H7 (cell line): ENCODE results near the gene DTD1. TPM values are rescaled to one million over a fixed set of nuclear protein-coding genes. Genes with fewer than 3 reads are reported as not detected.

Experiments
- DNase-seq: peaks from one replicate; pipeline ENCODE4 v3.0.0; 2012
- H3K27me3 ChIP-seq: 2 replicates; pipeline ENCODE4 v1.6.0; 2011; ENCODE audit warnings: mild to moderate bottlenecking, low read length; ENCODE audit not compliant: control insufficient read depth, insufficient read depth
- H3K36me3 ChIP-seq: replicated peaks from 2 replicates; pipeline ENCODE4 v1.5.1; 2011; ENCODE audit warnings: low read length; ENCODE audit not compliant: control insufficient read depth, insufficient read depth
- H3K4me3 ChIP-seq: 2 replicates; pipeline ENCODE4 v1.5.1; 2011; ENCODE audit warnings: low read depth, mild to moderate bottlenecking, control low read depth, low read length, moderate library complexity; ENCODE audit not compliant: insufficient read depth
- total RNA-seq: library from RNA; depleted of rRNA; stranded (reverse); fragments of >200 nt; shearing (Covaris generic); gene quantifications from 2 replicates; pipeline ENCODE4 v1.2.3, GENCODE V29; 2014; rRNA removed

The DTD1 gene
- total RNA-seq, 1 experiment from 2014 or later = 54.8 TPM

DNA sequence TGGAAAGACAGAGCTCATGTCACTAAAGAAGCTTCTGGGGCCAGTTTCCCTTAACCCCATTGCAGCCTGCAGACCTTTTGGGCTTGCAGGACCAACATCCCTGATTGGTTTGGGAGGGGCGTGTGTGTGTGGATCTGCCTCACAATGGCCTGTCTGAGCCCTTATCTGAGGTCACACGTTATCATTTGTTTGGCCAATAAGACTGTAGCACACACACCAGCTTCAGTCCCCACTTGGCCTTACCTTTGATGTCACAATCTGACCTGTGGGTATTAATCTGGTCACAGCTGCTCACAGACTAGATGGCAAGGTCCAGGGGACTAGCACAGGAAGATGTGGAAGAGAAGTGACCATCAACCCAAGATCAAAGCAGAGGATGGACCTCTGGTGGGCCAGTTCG, 225.6 kb downstream of the DTD1 start, which contains the start of gene SCP2D1:
Gene SCP2D1 (plus strand): TSS at position 301 of the 400 bp plus-strand sequence. CDS start 33 bp downstream, at position 334.
- no peak within 1 kb of the TSS for H3K4me3 ChIP-seq
- no peak for DNase-seq
- H3K27me3 ChIP-seq = no peaks in the 10 kb centered on the region
- H3K36me3 ChIP-seq = no peaks in the 10 kb centered on the region

DNA sequence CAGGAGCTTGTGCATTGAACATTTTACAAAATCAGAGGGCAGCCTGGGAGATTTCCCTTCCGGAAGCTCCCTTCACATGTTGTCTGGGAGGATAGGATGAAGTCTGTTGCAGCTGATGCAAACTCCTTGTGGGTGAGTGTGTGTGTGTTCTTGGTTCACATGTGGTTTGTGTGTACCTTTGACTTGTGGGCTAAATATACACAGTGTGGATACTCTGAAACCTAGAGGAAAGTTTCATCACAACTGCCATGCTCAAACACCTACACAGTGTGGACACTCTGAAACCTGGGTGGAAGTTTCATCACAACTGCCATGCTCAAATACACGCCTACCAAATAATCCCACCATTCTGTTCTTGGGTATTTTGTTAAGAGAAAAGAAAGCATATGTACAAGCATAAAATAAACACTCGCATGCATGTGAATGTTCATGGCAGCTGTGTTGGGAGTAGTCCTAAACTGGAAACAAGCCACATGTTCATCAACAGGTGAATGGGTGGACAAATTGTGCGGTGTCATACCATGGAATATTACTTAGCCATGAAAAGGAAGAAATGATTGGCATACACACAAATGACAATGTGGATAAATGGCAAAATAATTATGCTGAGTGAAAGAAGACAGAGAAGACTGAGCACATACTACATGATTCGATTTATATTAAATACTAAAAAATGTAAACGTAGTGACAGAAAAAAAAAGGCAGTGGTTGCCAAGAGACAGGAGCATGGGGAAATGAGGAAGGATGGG, 227.5 kb downstream of the DTD1 start:
- no peak for DNase-seq
- no peak overlapping the region for H3K4me3 ChIP-seq
- H3K27me3 ChIP-seq = no peaks in the 10 kb centered on the region
- no peaks in the 10 kb centered on the region for H3K36me3 ChIP-seq

Other genes starting within 250 kb of the DTD1 start
- 1.7 and 2.8 TPM in 2 replicates for gene DZANK1, start 121.0 kb upstream of the DTD1 start, total RNA-seq
- 26.4 and 27.0 TPM in 2 replicates for gene POLR3F, start 120.7 kb upstream of the DTD1 start, total RNA-seq
- gene RBBP9, start 90.8 kb upstream of the DTD1 start, total RNA-seq = 17.0 and 24.7 TPM in 2 replicates
- 92.0 and 94.0 TPM in 2 replicates for gene SEC23B, start 80.1 kb upstream of the DTD1 start, total RNA-seq
- gene SMIM26, start 20.6 kb upstream of the DTD1 start, total RNA-seq = 89.1 and 91.7 TPM in 2 replicates
- not detected in 2 replicates for gene SCP2D1, start 225.7 kb downstream of the DTD1 start, total RNA-seq